Measurements from ENCODE around the gene SDHD.
"Not testable (repeated sequence)": the region's sequence is repeated elsewhere in the genome, so short reads cannot be mapped to it uniquely, and the experiment has no call there.

Gene SDHD
- total RNA-seq = 16.1 to 28.4 (median 17.9) reads per million in 3 donors

- DNase-seq = peak; percentile 93 to 96 (median 95)
- Histone ChIP-seq H3K27ac (ENCODE audit: insufficient read depth, low read length, poor library complexity, severe bottlenecking) (peak within 1 kb of the TSS; percentile 74), H3K4me3 (ENCODE audit: insufficient read depth, low read depth, low read length, poor library complexity, severe bottlenecking) (peak within 1 kb of the TSS; percentile 82), H3K27me3 (replicated peaks; ENCODE audit: control insufficient read depth, insufficient read depth, low read length, poor library complexity, severe bottlenecking) (no peaks in the 10 kb centered on the region), H3K36me3 (ENCODE audit: control insufficient read depth, insufficient read depth, low read length) (peaks cover 48% of the 10 kb centered on the region), H3K4me1 (ENCODE audit: control insufficient read depth, insufficient read depth, low read length, poor library complexity, severe bottlenecking) (peaks cover 23% of the 10 kb centered on the region), H3K9me3 (ENCODE audit: control insufficient read depth, low read length) (no peaks in the 10 kb centered on the region)
Measured at GRCh38 chr11:112086422-112087191, at the start of gene SDHD, which contains the start of gene TIMM8B. Gene SDHD (plus strand): TSS chr11:112086873. CDS start chr11:112086908, 35 bp downstream. Gene TIMM8B (minus strand): TSS chr11:112086756. CDS start chr11:112086723, 33 bp downstream.

GRCh38 chr11:112037527-112037926, 49.1 kb upstream of the SDHD start:
- Histone ChIP-seq H3K27ac (ENCODE audit: insufficient read depth, low read length, poor library complexity, severe bottlenecking) (no peak overlapping the region), H3K9me3 (ENCODE audit: control insufficient read depth, low read length) (no peaks in the 10 kb centered on the region), H3K4me3 (ENCODE audit: insufficient read depth, low read depth, low read length, poor library complexity, severe bottlenecking) (no peak overlapping the region), H3K27me3 (replicated peaks; ENCODE audit: control insufficient read depth, insufficient read depth, low read length, poor library complexity, severe bottlenecking) (no peaks in the 10 kb centered on the region), H3K36me3 (ENCODE audit: control insufficient read depth, insufficient read depth, low read length) (peaks cover 31% of the 10 kb centered on the region), H3K4me1 (ENCODE audit: control insufficient read depth, insufficient read depth, low read length, poor library complexity, severe bottlenecking) (no peaks in the 10 kb centered on the region)
- no peak for DNase-seq

DNA sequence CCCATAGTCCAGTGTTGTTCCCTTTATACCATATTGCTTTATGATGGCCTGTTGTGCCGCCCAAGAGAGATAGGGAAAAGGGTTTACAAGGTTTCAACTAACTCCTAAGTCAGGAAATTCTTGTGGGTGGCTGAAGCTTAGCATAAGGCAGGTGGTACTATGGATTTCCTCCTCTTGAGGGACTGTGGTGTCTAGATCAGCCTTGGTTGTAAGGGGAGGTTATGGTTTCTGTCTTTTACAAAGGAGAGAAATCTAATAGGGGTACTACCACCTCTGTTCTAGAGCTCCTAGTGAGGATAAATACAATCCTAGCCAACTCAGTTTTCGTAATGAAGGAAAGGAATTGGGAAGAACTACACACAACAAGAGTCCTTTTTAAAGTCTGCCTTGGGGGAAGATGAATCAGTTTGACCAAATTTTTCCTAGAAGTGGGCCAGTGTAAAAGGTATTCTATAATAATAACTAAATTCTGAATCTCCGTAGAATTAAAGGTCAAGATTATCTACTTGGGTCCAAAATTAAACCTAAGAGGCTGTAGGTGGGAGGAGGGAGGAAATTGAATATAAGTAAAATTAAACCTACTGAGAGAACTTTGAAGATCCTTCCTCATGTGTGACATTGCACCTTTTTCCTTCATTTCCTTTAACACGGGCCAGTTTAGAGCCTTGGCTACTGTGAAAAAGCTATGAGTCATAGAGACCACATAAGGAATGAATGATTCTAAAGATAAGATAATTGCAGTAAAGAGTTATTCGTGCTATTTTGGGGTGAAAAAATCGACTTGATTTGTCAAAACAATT, 44.3 kb upstream of the SDHD start:
- H3K27ac ChIP-seq (ENCODE audit: insufficient read depth, low read length, poor library complexity, severe bottlenecking) = no peak overlapping the region
- no peaks in the 10 kb centered on the region for H3K4me1 ChIP-seq (ENCODE audit: control insufficient read depth, insufficient read depth, low read length, poor library complexity, severe bottlenecking)
- no peaks in the 10 kb centered on the region for H3K27me3 ChIP-seq (replicated peaks; ENCODE audit: control insufficient read depth, insufficient read depth, low read length, poor library complexity, severe bottlenecking)
- DNase-seq = no peak
- H3K36me3 ChIP-seq (ENCODE audit: control insufficient read depth, insufficient read depth, low read length) = peaks cover 32% of the 10 kb centered on the region
- no peak overlapping the region for H3K4me3 ChIP-seq (ENCODE audit: insufficient read depth, low read depth, low read length, poor library complexity, severe bottlenecking)
- no peaks in the 10 kb centered on the region for H3K9me3 ChIP-seq (ENCODE audit: control insufficient read depth, low read length)

- no peak for DNase-seq
- H3K9me3 ChIP-seq (ENCODE audit: control insufficient read depth, low read length) = no peaks in the 10 kb centered on the region
- no peak overlapping the region for H3K4me3 ChIP-seq (ENCODE audit: insufficient read depth, low read depth, low read length, poor library complexity, severe bottlenecking)
- H3K36me3 ChIP-seq (ENCODE audit: control insufficient read depth, insufficient read depth, low read length) = peaks cover 26% of the 10 kb centered on the region
- H3K27ac ChIP-seq (ENCODE audit: insufficient read depth, low read length, poor library complexity, severe bottlenecking) = no peak overlapping the region
- no peaks in the 10 kb centered on the region for H3K4me1 ChIP-seq (ENCODE audit: control insufficient read depth, insufficient read depth, low read length, poor library complexity, severe bottlenecking)
- no peaks in the 10 kb centered on the region for H3K27me3 ChIP-seq (replicated peaks; ENCODE audit: control insufficient read depth, insufficient read depth, low read length, poor library complexity, severe bottlenecking)
Measured at GRCh38 chr11:112042961-112043304, 43.7 kb upstream of the SDHD start.

DNA sequence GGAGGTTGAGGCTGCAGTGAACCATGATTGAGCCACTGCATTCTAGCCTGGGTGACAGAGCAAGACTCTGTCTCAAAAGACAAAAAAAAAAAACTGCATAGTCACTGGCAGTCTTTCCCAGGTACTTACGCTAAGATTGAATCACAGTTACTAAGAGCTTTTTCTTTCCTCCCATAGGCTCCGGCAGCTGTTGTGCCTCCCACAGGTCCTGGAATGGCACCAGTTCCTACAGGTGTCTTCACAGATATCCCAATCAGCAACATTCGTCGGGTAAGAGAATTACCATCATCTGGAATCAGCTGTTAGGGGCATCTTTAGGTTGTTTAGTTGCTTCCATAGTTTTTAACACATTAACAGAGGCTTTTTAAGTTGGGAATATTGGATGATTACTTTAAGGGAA, 41.7 kb upstream of the SDHD start:
- Histone ChIP-seq H3K27me3 (replicated peaks; ENCODE audit: control insufficient read depth, insufficient read depth, low read length, poor library complexity, severe bottlenecking) (no peaks in the 10 kb centered on the region), H3K4me3 (ENCODE audit: insufficient read depth, low read depth, low read length, poor library complexity, severe bottlenecking) (no peak overlapping the region), H3K36me3 (ENCODE audit: control insufficient read depth, insufficient read depth, low read length) (peaks cover 23% of the 10 kb centered on the region), H3K9me3 (ENCODE audit: control insufficient read depth, low read length) (no peaks in the 10 kb centered on the region), H3K27ac (ENCODE audit: insufficient read depth, low read length, poor library complexity, severe bottlenecking) (no peak overlapping the region), H3K4me1 (ENCODE audit: control insufficient read depth, insufficient read depth, low read length, poor library complexity, severe bottlenecking) (no peaks in the 10 kb centered on the region)
- DNase-seq = no peak

- not testable (repeated sequence) for H3K9me3 ChIP-seq (ENCODE audit: control insufficient read depth, low read length); H3K27me3 ChIP-seq (replicated peaks; ENCODE audit: control insufficient read depth, insufficient read depth, low read length, poor library complexity, severe bottlenecking); H3K27ac ChIP-seq (ENCODE audit: insufficient read depth, low read length, poor library complexity, severe bottlenecking); H3K4me3 ChIP-seq (ENCODE audit: insufficient read depth, low read depth, low read length, poor library complexity, severe bottlenecking); H3K4me1 ChIP-seq (ENCODE audit: control insufficient read depth, insufficient read depth, low read length, poor library complexity, severe bottlenecking); DNase-seq
- peaks cover 29% of the 10 kb centered on the region for H3K36me3 ChIP-seq (ENCODE audit: control insufficient read depth, insufficient read depth, low read length)
Measured at GRCh38 chr11:112046647-112047046, 40.0 kb upstream of the SDHD start.

DNA sequence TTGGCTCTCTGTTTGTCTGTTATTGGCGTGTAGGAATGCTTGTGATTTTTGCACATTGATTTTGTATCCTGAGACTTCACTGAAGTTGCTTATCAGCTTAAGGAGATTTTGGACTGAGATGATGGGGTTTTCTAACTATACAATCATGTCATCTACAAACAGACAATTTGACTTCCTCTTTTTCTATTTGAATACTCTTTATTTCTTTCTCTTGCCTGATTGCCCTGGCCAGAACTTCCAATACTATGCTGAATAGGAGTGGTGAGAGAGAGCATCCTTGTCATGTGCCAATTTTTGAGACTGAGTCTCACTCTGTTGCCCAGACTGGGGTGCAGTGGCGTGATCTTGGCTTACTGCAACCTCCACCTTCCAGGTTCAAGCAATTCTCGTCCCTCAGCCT, 38.4 kb upstream of the SDHD start:
- peaks cover 39% of the 10 kb centered on the region for H3K36me3 ChIP-seq (ENCODE audit: control insufficient read depth, insufficient read depth, low read length)
- DNase-seq; H3K4me1 ChIP-seq (ENCODE audit: control insufficient read depth, insufficient read depth, low read length, poor library complexity, severe bottlenecking); H3K9me3 ChIP-seq (ENCODE audit: control insufficient read depth, low read length); H3K4me3 ChIP-seq (ENCODE audit: insufficient read depth, low read depth, low read length, poor library complexity, severe bottlenecking); H3K27ac ChIP-seq (ENCODE audit: insufficient read depth, low read length, poor library complexity, severe bottlenecking); H3K27me3 ChIP-seq (replicated peaks; ENCODE audit: control insufficient read depth, insufficient read depth, low read length, poor library complexity, severe bottlenecking): not testable (repeated sequence)

DNA sequence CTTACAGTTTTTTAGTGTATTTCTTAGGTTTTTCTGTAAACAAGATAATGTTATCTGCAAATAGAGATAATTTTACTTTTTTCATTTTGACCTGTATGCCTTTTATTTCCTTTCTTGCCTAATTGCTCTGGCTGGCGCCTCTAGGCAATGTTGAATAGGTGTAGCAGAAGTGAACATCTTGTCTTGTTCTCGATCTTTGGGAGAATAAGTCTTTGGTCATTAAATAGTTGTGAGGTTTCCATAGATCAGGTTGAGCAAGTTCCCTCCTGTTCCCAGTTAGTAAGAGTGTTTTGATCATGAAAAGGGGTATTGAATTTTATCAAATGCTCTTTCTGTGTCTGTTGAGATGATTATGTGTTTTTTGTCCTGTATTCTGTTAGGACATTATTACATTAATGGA, 36.9 kb upstream of the SDHD start:
- Histone ChIP-seq H3K4me3 (ENCODE audit: insufficient read depth, low read depth, low read length, poor library complexity, severe bottlenecking) (no peak overlapping the region), H3K27me3 (replicated peaks; ENCODE audit: control insufficient read depth, insufficient read depth, low read length, poor library complexity, severe bottlenecking) (no peaks in the 10 kb centered on the region), H3K9me3 (ENCODE audit: control insufficient read depth, low read length) (no peaks in the 10 kb centered on the region), H3K27ac (ENCODE audit: insufficient read depth, low read length, poor library complexity, severe bottlenecking) (no peak overlapping the region), H3K4me1 (ENCODE audit: control insufficient read depth, insufficient read depth, low read length, poor library complexity, severe bottlenecking) (no peaks in the 10 kb centered on the region), H3K36me3 (ENCODE audit: control insufficient read depth, insufficient read depth, low read length) (peaks cover 35% of the 10 kb centered on the region)
- DNase-seq = no peak

DNA sequence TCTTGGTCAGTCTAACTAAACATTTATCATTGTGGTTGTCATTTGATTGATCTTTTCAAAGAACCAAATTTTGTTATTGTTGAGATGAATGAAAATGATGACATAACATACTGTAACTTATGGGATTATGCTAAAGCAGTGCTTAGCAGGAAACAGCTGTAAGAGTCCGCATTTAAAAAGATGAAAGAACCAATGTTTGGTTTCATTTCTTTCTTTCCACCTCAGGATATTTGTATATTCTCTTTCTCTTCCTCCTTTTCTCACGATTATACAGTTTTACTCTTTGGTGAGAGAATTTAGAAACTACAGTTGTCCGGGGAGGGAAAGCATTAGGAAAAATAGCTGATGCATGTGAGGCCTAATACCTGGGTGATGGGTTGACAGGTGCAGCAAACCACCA, 36.0 kb upstream of the SDHD start:
- H3K27me3 ChIP-seq (replicated peaks; ENCODE audit: control insufficient read depth, insufficient read depth, low read length, poor library complexity, severe bottlenecking) = no peaks in the 10 kb centered on the region
- DNase-seq = no peak
- no peak overlapping the region for H3K27ac ChIP-seq (ENCODE audit: insufficient read depth, low read length, poor library complexity, severe bottlenecking)
- H3K4me1 ChIP-seq (ENCODE audit: control insufficient read depth, insufficient read depth, low read length, poor library complexity, severe bottlenecking) = no peaks in the 10 kb centered on the region
- no peaks in the 10 kb centered on the region for H3K9me3 ChIP-seq (ENCODE audit: control insufficient read depth, low read length)
- peaks cover 36% of the 10 kb centered on the region for H3K36me3 ChIP-seq (ENCODE audit: control insufficient read depth, insufficient read depth, low read length)
- H3K4me3 ChIP-seq (ENCODE audit: insufficient read depth, low read depth, low read length, poor library complexity, severe bottlenecking) = no peak overlapping the region

- Histone ChIP-seq H3K36me3 (ENCODE audit: control insufficient read depth, insufficient read depth, low read length) (peaks cover 36% of the 10 kb centered on the region), H3K4me3 (ENCODE audit: insufficient read depth, low read depth, low read length, poor library complexity, severe bottlenecking) (no peak overlapping the region), H3K27me3 (replicated peaks; ENCODE audit: control insufficient read depth, insufficient read depth, low read length, poor library complexity, severe bottlenecking) (no peaks in the 10 kb centered on the region), H3K9me3 (ENCODE audit: control insufficient read depth, low read length) (no peaks in the 10 kb centered on the region), H3K27ac (ENCODE audit: insufficient read depth, low read length, poor library complexity, severe bottlenecking) (no peak overlapping the region), H3K4me1 (ENCODE audit: control insufficient read depth, insufficient read depth, low read length, poor library complexity, severe bottlenecking) (no peaks in the 10 kb centered on the region)
- no peak for DNase-seq
Measured at GRCh38 chr11:112051768-112052167, 34.9 kb upstream of the SDHD start.

Measured in effector memory CD4-positive, alpha-beta T cell (primary cell).